ENCODE measurements around the gene FIGLA. TPM values are rescaled to one million over a fixed set of nuclear protein-coding genes. Genes with fewer than 3 reads are reported as not detected.

The FIGLA gene
- total and polyA plus RNA-seq, 2 of the 8 experiments (the other 6 are each of a cell fraction or from before 2014, with no cell fraction given): not detected

GRCh38 chr2:70784320-70784719 is 6.1 kb downstream of the FIGLA start:
- no peak overlapping the region for H2AFZ ChIP-seq (ENCODE audit: low read length)
- peaks cover 7 to 20% (median 14%) of the 10 kb centered on the region in 4 experiments for H3K27me3 ChIP-seq (replicated peaks in 1 of 4; ENCODE audit: control insufficient read depth in 3 of 4, extremely low read depth in 1 of 4, insufficient read depth in 3 of 4, low read length in 3 of 4)
- DNase-seq (ENCODE audit: low read depth in 1 of 2, low spot score in 2 of 2) (no peak), FAIRE-seq (no peak)
- no peak overlapping the region for H2BK20ac ChIP-seq (ENCODE audit: low read length)
- H4K8ac ChIP-seq (ENCODE audit: extremely low read depth, insufficient read depth, low read length): no peak overlapping the region
- WGBS, 2 experiments (ENCODE audit: extremely low coverage in 1 of 2, insufficient coverage in 1 of 2, insufficient read length in 1 of 2, insufficient replicate concordance in 2 of 2, low coverage in 1 of 2, low lambda C conversion rate in 2 of 2, missing lambda C conversion rate in 1 of 2): 87% methylated on average over 2 of the region's 2 CpGs; no CpG with 5 or more reads in 1 of the 2 experiments
- H3K9ac ChIP-seq (replicated peaks in 1 of 4; ENCODE audit: extremely low read depth in 1 of 4, low read depth in 3 of 4, low read length in 3 of 4): no peak overlapping the region
- H3K4me2 ChIP-seq (ENCODE audit: insufficient read depth in 1 of 2, low read depth in 2 of 2, low read length in 2 of 2): no peak overlapping the region
- no peak overlapping the region for H4K5ac ChIP-seq (ENCODE audit: insufficient read length, low read depth, low read length)
- no peak overlapping the region for H2BK15ac ChIP-seq (ENCODE audit: low read length)
- no peaks in the 10 kb centered on the region for H3K23me2 ChIP-seq (ENCODE audit: low read depth, low read length)
- no peak overlapping the region for H3K27ac ChIP-seq (ENCODE audit: low read depth, low read length)
- H4K20me1 ChIP-seq (replicated peaks in 1 of 2; ENCODE audit: control insufficient read depth in 1 of 2, insufficient read depth in 2 of 2, low read length in 2 of 2): no peaks in the 10 kb centered on the region
- H3K4me1 ChIP-seq (replicated peaks in 1 of 4; ENCODE audit: control insufficient read depth in 3 of 4, insufficient read depth in 4 of 4, low read length in 3 of 4): peaks cover 0 to 1% (median 0%) of the 10 kb centered on the region in 4 experiments; a peak in 1 of 7 replicates
- POLR2A ChIA-PET (ENCODE audit: partially characterized antibody): no interaction called here
- H3K18ac ChIP-seq (ENCODE audit: extremely low read depth, low read length): no peak overlapping the region
- H4K91ac ChIP-seq (replicated peaks; ENCODE audit: insufficient read length, low read length): no peak overlapping the region
- no peak overlapping the region for H2AK5ac ChIP-seq (ENCODE audit: low read depth, low read length)
- no peak overlapping the region for H3K4me3 ChIP-seq (ENCODE audit: extremely low read depth in 1 of 4, insufficient read depth in 2 of 4, low read depth in 3 of 4, low read length in 4 of 4)
- H2BK120ac ChIP-seq (replicated peaks; ENCODE audit: low read depth, low read length): no peak overlapping the region
- no peak overlapping the region for H3K4ac ChIP-seq (replicated peaks; ENCODE audit: insufficient read length, low read depth, low read length)
- no peak overlapping the region for H3K56ac ChIP-seq (replicated peaks; ENCODE audit: insufficient read length, low read depth, low read length)
- H3K36me3 ChIP-seq (ENCODE audit: control insufficient read depth in 2 of 4, insufficient read depth in 4 of 4, low read length in 3 of 4): no peaks in the 10 kb centered on the region
- no peaks in the 10 kb centered on the region for H3K79me1 ChIP-seq (ENCODE audit: low read depth, low read length)
- CTCF ChIA-PET (ENCODE audit: partially characterized antibody): interaction anchor here (0.7 to 8.6 kb wide), 31 partner anchors 9 to 447 kb away, joined by 3 to 117 read pairs (median 6); partner anchors contain the start of gene ADD2
- TF ChIP-seq PHF8 (conservative IDR thresholded peaks at IDR 0.05; ENCODE audit: low read depth, low read length): no peak
- TF ChIP-seq ATF2 (IDR thresholded peaks at IDR 0.05; ENCODE audit: low read length): no peak
- TF ChIP-seq POU5F1 (IDR thresholded peaks at IDR 0.05; ENCODE audit: low read depth, low read length): no peak
- TF ChIP-seq KDM1A (IDR thresholded peaks at IDR 0.05; ENCODE audit: borderline replicate concordance, low read length): peak; percentile 91
- 0 out of 4 replicates have a peak, but pooled peaks of 1 of the 2 experiments have one; percentile 51 for TF ChIP-seq HDAC2 (IDR thresholded peaks at IDR 0.05; ENCODE audit: borderline replicate concordance in 1 of 2, low read depth in 2 of 2, low read length in 2 of 2)
- no peak for TF ChIP-seq RAD21 (IDR thresholded peaks at IDR 0.05 in 1 of 2, conservative IDR thresholded peaks at IDR 0.05 in 1 of 2; ENCODE audit: low read depth in 2 of 2, low read length in 2 of 2)
- no peak overlapping the region for H2BK5ac ChIP-seq (ENCODE audit: low read depth, low read length)
- H3K23ac ChIP-seq (ENCODE audit: insufficient read length): no peak overlapping the region
- no peak overlapping the region for H3K14ac ChIP-seq (ENCODE audit: insufficient read length)
- H3K9me3 ChIP-seq (ENCODE audit: insufficient read depth in 2 of 2, low read depth in 1 of 2, low read length in 1 of 2): no peaks in the 10 kb centered on the region
- no peaks in the 10 kb centered on the region for H3K79me2 ChIP-seq (ENCODE audit: control insufficient read depth in 1 of 2, insufficient read depth in 2 of 2, low read length in 2 of 2)
- H2BK12ac ChIP-seq (ENCODE audit: low read depth, low read length): no peak overlapping the region
